Chondrocyte (in vitro differentiated cells): ENCODE measurements around the gene SHB. TPM values are rescaled to one million over a fixed set of nuclear protein-coding genes. Genes with fewer than 3 reads are reported as not detected.
A peak's percentile ranks its signal among the peaks of the same experiment; 100 is the strongest.

Experiments
- DNase-seq: peaks from one replicate; pipeline ENCODE4 v3.0.0; 2021; ENCODE audit warnings: mixed read lengths, low spot score
- H3K27ac Mint-ChIP-seq: one replicate; pipeline ENCODE4 v1.8.0; 2021; ENCODE audit warnings: mild to moderate bottlenecking, moderate library complexity, mixed read lengths; ENCODE audit not compliant: unreplicated experiment
- H3K27me3 Mint-ChIP-seq: 2 replicates; pipeline ENCODE4 v1.8.0; 2021; ENCODE audit warnings: low read depth, mixed read lengths
- H3K36me3 Mint-ChIP-seq: 2 replicates; pipeline ENCODE4 v1.8.0; 2021; ENCODE audit warnings: low read depth, mixed read lengths
- H3K4me1 Mint-ChIP-seq: 2 replicates; pipeline ENCODE4 v1.8.0; 2021; ENCODE audit warnings: low read depth, mild to moderate bottlenecking, mixed read lengths
- H3K4me3 Mint-ChIP-seq: one replicate; pipeline ENCODE4 v1.8.0; 2021; ENCODE audit warnings: mild to moderate bottlenecking, moderate library complexity, mixed read lengths; ENCODE audit not compliant: unreplicated experiment
- H3K9me3 Mint-ChIP-seq: 2 replicates; pipeline ENCODE4 v1.8.0; 2021; ENCODE audit warnings: low read depth, mixed read lengths
- CTCF ChIP-seq: fragments of 200-600 bp; sonication (generic); IDR thresholded peaks from 2 replicates; pipeline ENCODE4 v1.5.0; 2021; ENCODE audit warnings: antibody characterized with exemption, mild to moderate bottlenecking, moderate library complexity
- total RNA-seq: library from RNA; stranded (reverse); gene quantifications from 3 replicates; pipeline ENCODE4 v1.2.1, GENCODE V29; 2021

Gene SHB
- total RNA-seq, 1 donor from 2014 or later: 23.8 TPM

GRCh38 chr9:38062498-38063362, 6.3 kb downstream of the SHB start:
- Mint-ChIP-seq H3K4me1 (peaks cover 81% of the 10 kb centered on the region), H3K27me3 (no peaks in the 10 kb centered on the region), H3K9me3 (peaks cover 3% of the 10 kb centered on the region), H3K36me3 (no peaks in the 10 kb centered on the region), H3K27ac (peak overlapping the region; percentile 56), H3K4me3 (no peak overlapping the region)
- no peak for DNase-seq
- TF ChIP-seq CTCF: no peak

- Mint-ChIP-seq H3K4me3 (no peak overlapping the region), H3K36me3 (no peaks in the 10 kb centered on the region), H3K9me3 (peaks cover 3% of the 10 kb centered on the region), H3K27me3 (no peaks in the 10 kb centered on the region), H3K4me1 (peaks cover 83% of the 10 kb centered on the region), H3K27ac (peak overlapping the region; percentile 70)
- TF ChIP-seq CTCF: no peak
- no peak for DNase-seq
These were observed 6.9 kb downstream of the SHB start for GRCh38 chr9:38062106-38062497.

- Mint-ChIP-seq H3K27ac (peak overlapping the region; percentile 70), H3K4me3 (no peak overlapping the region)
These were observed 7.6 kb downstream of the SHB start for GRCh38 chr9:38061326-38061977.

GRCh38 chr9:38060681-38061080, 8.3 kb downstream of the SHB start:
- DNase-seq: no peak
- no peaks in the 10 kb centered on the region for H3K36me3 Mint-ChIP-seq
- H3K4me1 Mint-ChIP-seq: peaks cover 79% of the 10 kb centered on the region
- peaks cover 3% of the 10 kb centered on the region for H3K9me3 Mint-ChIP-seq
- no peak for TF ChIP-seq CTCF
- H3K4me3 Mint-ChIP-seq: no peak overlapping the region
- peak overlapping the region; percentile 18 for H3K27ac Mint-ChIP-seq
- no peaks in the 10 kb centered on the region for H3K27me3 Mint-ChIP-seq

More at GRCh38 chr9:38061326-38061977, 7.6 kb downstream of the SHB start:
- Mint-ChIP-seq H3K27me3 (no peaks in the 10 kb centered on the region), H3K9me3 (peaks cover 3% of the 10 kb centered on the region), H3K4me1 (peaks cover 83% of the 10 kb centered on the region), H3K36me3 (no peaks in the 10 kb centered on the region)
- no peak for TF ChIP-seq CTCF
- DNase-seq: no peak

- Mint-ChIP-seq H3K4me1 (peaks cover 68% of the 10 kb centered on the region), H3K4me3 (no peak overlapping the region), H3K27ac (peak overlapping the region; percentile 77), H3K9me3 (peaks cover 3% of the 10 kb centered on the region), H3K36me3 (no peaks in the 10 kb centered on the region), H3K27me3 (no peaks in the 10 kb centered on the region)
- no peak for DNase-seq
- no peak for TF ChIP-seq CTCF
These were observed 9.6 kb downstream of the SHB start for GRCh38 chr9:38059233-38059936.
